PC-9 (cell line): Measurements from ENCODE around the gene ZNF107. TPM values are rescaled to one million over a fixed set of nuclear protein-coding genes. Genes with fewer than 3 reads are reported as not detected.

ENCODE experiments used
- BruUV-seq: library from RNA; stranded (reverse); fragments of 400-500 nt; replicated peaks from 2 replicates; lab custom pipeline; 2021; lab: Mats Ljungman, UMichigan
- CTCF ChIA-PET: fragments of 300-600 bp; sonication (Branson Sonifier 250); formaldehyde crosslinking; loops from one replicate; lab custom pipeline; 2022; ENCODE audit warnings: antibody characterized with exemption; lab: Charles Lee
- POLR2A ChIA-PET: fragments of 300-600 bp; sonication (Branson Sonifier 250); formaldehyde crosslinking; loops from one replicate; lab custom pipeline; 2022; ENCODE audit warnings: antibody characterized with exemption; ENCODE audit not compliant: unreplicated experiment; lab: Charles Lee
- DNase-seq, 2 experiments: peaks; one replicate each; pipeline versions ENCODE4 v3.0.0 to v3.0.0-alpha.2; 2015 to 2022; ENCODE audit warnings: mixed read lengths in 1 of 2
- H2AFZ ChIP-seq: fragments of 200-600 bp; sonication (generic); 2 replicates; pipeline ENCODE4 v1.8.1; 2017; ENCODE audit warnings: antibody characterized with exemption
- H3F3A ChIP-seq: fragments of 200-600 bp; sonication (generic); 2 replicates; pipeline ENCODE4 v1.8.1; 2017; ENCODE audit warnings: antibody characterized with exemption, mild to moderate bottlenecking, low read depth; ENCODE audit not compliant: insufficient read depth
- H3K27ac ChIP-seq: fragments of 200-600 bp; sonication (generic); 2 replicates; pipeline ENCODE4 v1.6.1; 2016; ENCODE audit warnings: mixed run types
- H3K27me3 ChIP-seq: fragments of 200-600 bp; sonication (generic); 2 replicates; pipeline ENCODE4 v1.6.1; 2016; ENCODE audit warnings: low read depth, mixed run types; ENCODE audit not compliant: insufficient read depth
- H3K36me3 ChIP-seq: fragments of 200-600 bp; sonication (generic); 2 replicates; pipeline ENCODE4 v1.6.1; 2016; ENCODE audit warnings: low read depth, mixed run types
- H3K4me1 ChIP-seq: fragments of 200-600 bp; sonication (generic); replicated peaks from 2 replicates; pipeline ENCODE4 v1.6.1; 2016; ENCODE audit warnings: mixed run types; ENCODE audit not compliant: insufficient read depth
- H3K4me2 ChIP-seq: fragments of 200-600 bp; sonication (generic); 2 replicates; pipeline ENCODE4 v1.6.1; 2017; ENCODE audit warnings: mixed run types
- H3K4me3 ChIP-seq: fragments of 200-600 bp; sonication (generic); 2 replicates; pipeline ENCODE4 v1.6.1; 2016; ENCODE audit warnings: mixed run types
- H3K79me2 ChIP-seq: fragments of 200-600 bp; sonication (generic); 2 replicates; pipeline ENCODE4 v1.6.1; 2017; ENCODE audit warnings: low read depth, mixed run types
- H3K9me2 ChIP-seq: fragments of 200-600 bp; sonication (generic); 2 replicates; pipeline ENCODE4 v1.8.1; 2017; ENCODE audit warnings: mild to moderate bottlenecking; ENCODE audit not compliant: insufficient read depth
- H3K9me3 ChIP-seq: fragments of 200-600 bp; sonication (generic); 2 replicates; pipeline ENCODE4 v1.8.1; 2016; ENCODE audit warnings: low read depth; ENCODE audit not compliant: insufficient read depth
- H4K20me1 ChIP-seq: fragments of 200-600 bp; sonication (generic); 2 replicates; pipeline ENCODE4 v1.8.1; 2017; ENCODE audit not compliant: insufficient read depth
- EZH2 ChIP-seq: fragments of 200-600 bp; sonication (generic); IDR thresholded peaks from 2 replicates; pipeline ENCODE4 v1.8.0; 2017; ENCODE audit warnings: antibody characterized with exemption, low read depth
- intact Hi-C: fragments of 100-400 bp; cut with micrococcal nuclease; formaldehyde crosslinking; loops from one replicate; pipeline ENCODE4 v1.10.0; 2022; ENCODE audit not compliant: unreplicated experiment
- total RNA-seq: library from RNA; stranded (reverse); gene quantifications from 2 replicates; pipeline ENCODE4 v1.2.3, GENCODE V29; 2021
- TF ChIP-seq, protein P1 (sequence below): fragments of 200-600 bp; sonication (generic); conservative IDR thresholded peaks from 2 replicates; pipeline ENCODE4 v1.6.1; 2017; ENCODE audit warnings: mixed run types, antibody characterized with exemption, mild to moderate bottlenecking, moderate library complexity

ZNF107 gene
- total RNA-seq, 1 experiment from 2014 or later: 6.0 TPM

DNA sequence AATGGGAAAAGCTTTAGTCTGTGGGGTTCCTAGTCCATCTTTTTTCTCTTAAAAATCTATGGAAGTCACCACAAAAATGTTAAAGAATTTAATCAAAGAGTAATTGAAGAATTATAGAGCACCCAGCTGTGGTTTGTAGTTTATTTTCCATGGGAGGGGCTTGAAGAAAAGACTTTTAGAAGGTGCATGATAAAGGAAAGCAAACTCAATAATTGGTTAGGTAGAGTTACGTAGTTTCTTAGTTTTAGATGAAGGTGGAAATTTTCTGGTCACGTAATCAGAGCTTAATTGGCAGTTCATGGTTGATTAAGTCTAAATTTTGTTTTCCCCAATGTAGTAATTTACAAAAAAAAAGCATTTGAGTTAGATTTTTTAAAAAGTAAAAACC lies 724 bp downstream of the ZNF107 start:
- H3K4me3 ChIP-seq: peak overlapping the region; percentile 69
- H3F3A ChIP-seq: no peaks in the 10 kb centered on the region
- no peaks in the 10 kb centered on the region for H3K9me3 ChIP-seq
- H4K20me1 ChIP-seq: no peaks in the 10 kb centered on the region
- H3K9me2 ChIP-seq: no peaks in the 10 kb centered on the region
- H3K4me1 ChIP-seq: peaks cover 9% of the 10 kb centered on the region
- no peaks in the 10 kb centered on the region for H3K36me3 ChIP-seq
- H3K79me2 ChIP-seq: peaks cover 18% of the 10 kb centered on the region
- no peaks in the 10 kb centered on the region for H3K27me3 ChIP-seq
- H3K4me2 ChIP-seq: peak overlapping the region; percentile 89
- CTCF ChIA-PET: no interaction called here
- H2AFZ ChIP-seq: peak overlapping the region; percentile 88
- no peak overlapping the region for H3K27ac ChIP-seq
- DNase-seq: no peak
- no TSS peak for BruUV-seq
- no peak for TF ChIP-seq EZH2
- TF ChIP-seq, protein P1, sequence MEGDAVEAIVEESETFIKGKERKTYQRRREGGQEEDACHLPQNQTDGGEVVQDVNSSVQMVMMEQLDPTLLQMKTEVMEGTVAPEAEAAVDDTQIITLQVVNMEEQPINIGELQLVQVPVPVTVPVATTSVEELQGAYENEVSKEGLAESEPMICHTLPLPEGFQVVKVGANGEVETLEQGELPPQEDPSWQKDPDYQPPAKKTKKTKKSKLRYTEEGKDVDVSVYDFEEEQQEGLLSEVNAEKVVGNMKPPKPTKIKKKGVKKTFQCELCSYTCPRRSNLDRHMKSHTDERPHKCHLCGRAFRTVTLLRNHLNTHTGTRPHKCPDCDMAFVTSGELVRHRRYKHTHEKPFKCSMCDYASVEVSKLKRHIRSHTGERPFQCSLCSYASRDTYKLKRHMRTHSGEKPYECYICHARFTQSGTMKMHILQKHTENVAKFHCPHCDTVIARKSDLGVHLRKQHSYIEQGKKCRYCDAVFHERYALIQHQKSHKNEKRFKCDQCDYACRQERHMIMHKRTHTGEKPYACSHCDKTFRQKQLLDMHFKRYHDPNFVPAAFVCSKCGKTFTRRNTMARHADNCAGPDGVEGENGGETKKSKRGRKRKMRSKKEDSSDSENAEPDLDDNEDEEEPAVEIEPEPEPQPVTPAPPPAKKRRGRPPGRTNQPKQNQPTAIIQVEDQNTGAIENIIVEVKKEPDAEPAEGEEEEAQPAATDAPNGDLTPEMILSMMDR: no peak
- intact Hi-C loops: no loop called here
- POLR2A ChIA-PET: no interaction called here

DNA sequence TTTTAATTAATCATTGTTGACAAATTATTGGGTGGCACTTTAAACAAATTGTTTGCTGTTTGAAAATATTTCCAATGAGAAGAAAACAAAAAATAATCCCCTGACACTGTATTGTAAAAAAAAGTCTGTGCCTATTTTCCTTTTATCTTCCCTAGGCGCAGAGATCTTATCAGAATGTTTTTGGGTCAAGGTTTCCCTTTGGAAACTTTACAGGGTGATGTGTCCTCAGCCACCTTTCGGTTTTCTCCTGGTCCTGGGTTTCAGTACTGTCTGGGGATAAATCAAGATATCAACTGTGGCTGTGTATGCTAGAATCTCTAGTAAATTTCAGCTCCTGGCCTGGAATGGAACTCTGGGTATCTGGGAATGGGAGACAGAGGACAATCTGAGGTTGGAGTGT lies 1.4 kb downstream of the ZNF107 start:
- H3K9me3 ChIP-seq: no peaks in the 10 kb centered on the region
- H4K20me1 ChIP-seq: no peaks in the 10 kb centered on the region
- H2AFZ ChIP-seq: no peak overlapping the region
- no peak overlapping the region for H3K27ac ChIP-seq
- POLR2A ChIA-PET: no interaction called here
- H3K4me3 ChIP-seq: peak overlapping the region; percentile 69; the same call in 1 of the 2 replicates
- CTCF ChIA-PET: no interaction called here
- H3K9me2 ChIP-seq: no peaks in the 10 kb centered on the region
- peaks cover 9% of the 10 kb centered on the region for H3K4me1 ChIP-seq
- BruUV-seq: TSS peak; percentile 52
- no peak for TF ChIP-seq EZH2
- TF ChIP-seq, protein P1: no peak
- peak overlapping the region; percentile 89 for H3K4me2 ChIP-seq
- no peak for DNase-seq
- intact Hi-C loops: no loop called here
- peaks cover 18% of the 10 kb centered on the region for H3K79me2 ChIP-seq
- H3K36me3 ChIP-seq: no peaks in the 10 kb centered on the region
- no peaks in the 10 kb centered on the region for H3F3A ChIP-seq
- no peaks in the 10 kb centered on the region for H3K27me3 ChIP-seq

DNA sequence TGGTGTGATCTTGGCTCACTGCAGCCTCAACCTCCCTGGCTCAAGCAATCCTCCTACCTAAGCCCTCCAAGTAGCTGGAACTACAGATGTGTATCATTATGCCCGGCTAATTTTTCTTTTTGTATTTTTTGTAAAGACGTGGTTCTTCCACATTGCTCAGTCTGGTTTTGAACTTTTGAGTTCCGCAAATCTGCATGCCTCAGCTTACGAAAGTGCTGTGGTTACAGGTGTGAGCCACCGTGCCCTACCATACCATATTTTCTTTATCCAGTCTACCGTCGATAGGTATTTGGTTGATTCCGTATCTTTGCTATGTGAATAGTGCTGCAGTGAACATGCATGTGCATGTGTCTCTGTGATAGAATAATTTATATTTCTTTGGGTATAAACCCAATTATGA lies 6.5 kb downstream of the ZNF107 start:
- no TSS peak for BruUV-seq
- H3K9me3 ChIP-seq: peaks cover 12% of the 10 kb centered on the region; the same call in 1 of the 2 replicates
- POLR2A ChIA-PET: no interaction called here

More for the DNA sequence above, 6.5 kb downstream of the ZNF107 start:
- Histone ChIP-seq H3K4me2 (no peak overlapping the region), H3K27ac (no peak overlapping the region), H2AFZ (no peak overlapping the region), H3K27me3 (no peaks in the 10 kb centered on the region), H3K4me1 (0 out of 2 replicates have a peak, but pooled peaks cover under 1% of the 10 kb centered on the region), H3K36me3 (no peaks in the 10 kb centered on the region), H4K20me1 (no peaks in the 10 kb centered on the region), H3K79me2 (peaks cover 42% of the 10 kb centered on the region), H3K4me3 (no peak overlapping the region), H3F3A (no peaks in the 10 kb centered on the region), H3K9me2 (no peaks in the 10 kb centered on the region)
- no peak for TF ChIP-seq EZH2
- TF ChIP-seq, protein P1: no peak
- intact Hi-C loops: no loop called here
- DNase-seq: no peak
- CTCF ChIA-PET: no interaction called here
